ENCODE data around the gene SULT1A4. TPM values are rescaled to one million over a fixed set of nuclear protein-coding genes. Genes with fewer than 3 reads are reported as not detected.
"Not testable (repeated sequence)": the region's sequence is repeated elsewhere in the genome, so short reads cannot be mapped to it uniquely, and the experiment has no call there.

SULT1A4 gene
- total RNA-seq (0.42 and 7.0 TPM in 2 replicates), polyA plus RNA-seq (2.5 and 2.7 TPM in 2 replicates)

- H3K4me3 ChIP-seq; DNase-seq (ENCODE audit: low read depth in 1 of 2, low spot score in 1 of 2); H3K9me3 ChIP-seq (ENCODE audit: low read depth); H3K36me3 ChIP-seq; H3K27me3 ChIP-seq; H3K4me1 ChIP-seq (ENCODE audit: low read depth); H3K27ac ChIP-seq: not testable (repeated sequence)
Observed at GRCh38 chr16:29459706-29460646, at the start of gene SULT1A4. TSS of gene SULT1A4 (plus strand) at chr16:29459913. CDS start at chr16:29461386, 1,473 bp downstream.

GRCh38 chr16:29423587-29423986 is 36.1 kb upstream of the SULT1A4 start:
- not testable (repeated sequence) for H3K9me3 ChIP-seq (ENCODE audit: low read depth); H3K4me1 ChIP-seq (ENCODE audit: low read depth); H3K27ac ChIP-seq; H3K27me3 ChIP-seq; DNase-seq (ENCODE audit: low read depth in 1 of 2, low spot score in 1 of 2); H3K36me3 ChIP-seq; H3K4me3 ChIP-seq

GRCh38 chr16:29425390-29425789 is 34.3 kb upstream of the SULT1A4 start:
- not testable (repeated sequence) for DNase-seq (ENCODE audit: low read depth in 1 of 2, low spot score in 1 of 2); H3K36me3 ChIP-seq; H3K27ac ChIP-seq; H3K4me1 ChIP-seq (ENCODE audit: low read depth); H3K9me3 ChIP-seq (ENCODE audit: low read depth); H3K27me3 ChIP-seq; H3K4me3 ChIP-seq

- not testable (repeated sequence) for H3K27me3 ChIP-seq; H3K4me1 ChIP-seq (ENCODE audit: low read depth); H3K36me3 ChIP-seq; H3K4me3 ChIP-seq; DNase-seq (ENCODE audit: low read depth in 1 of 2, low spot score in 1 of 2); H3K9me3 ChIP-seq (ENCODE audit: low read depth); H3K27ac ChIP-seq
Observed at GRCh38 chr16:29453754-29454153, 6.0 kb upstream of the SULT1A4 start.

- not testable (repeated sequence) for H3K9me3 ChIP-seq (ENCODE audit: low read depth); H3K4me3 ChIP-seq; DNase-seq (ENCODE audit: low read depth in 1 of 2, low spot score in 1 of 2); H3K4me1 ChIP-seq (ENCODE audit: low read depth); H3K27me3 ChIP-seq; H3K36me3 ChIP-seq; H3K27ac ChIP-seq
Observed at GRCh38 chr16:29454269-29454668, 5.4 kb upstream of the SULT1A4 start, which contains the start of the genes BOLA2 and SLX1B. TSS of gene BOLA2 (minus strand) at chr16:29454351. CDS start at chr16:29454253, 98 bp downstream. TSS of gene SLX1B (plus strand) at chr16:29454533.

GRCh38 chr16:29454828-29455227 is 4.9 kb upstream of the SULT1A4 start:
- H3K4me3 ChIP-seq; H3K4me1 ChIP-seq (ENCODE audit: low read depth); H3K27ac ChIP-seq; H3K9me3 ChIP-seq (ENCODE audit: low read depth); DNase-seq (ENCODE audit: low read depth in 1 of 2, low spot score in 1 of 2); H3K27me3 ChIP-seq; H3K36me3 ChIP-seq: not testable (repeated sequence)

GRCh38 chr16:29457660-29458059 is 2.1 kb upstream of the SULT1A4 start:
- H3K36me3 ChIP-seq; H3K27me3 ChIP-seq; DNase-seq (ENCODE audit: low read depth in 1 of 2, low spot score in 1 of 2); H3K4me1 ChIP-seq (ENCODE audit: low read depth); H3K9me3 ChIP-seq (ENCODE audit: low read depth); H3K27ac ChIP-seq; H3K4me3 ChIP-seq: not testable (repeated sequence)

GRCh38 chr16:29460647-29461030 is 926 bp downstream of the SULT1A4 start:
- not testable (repeated sequence) for H3K36me3 ChIP-seq; H3K27me3 ChIP-seq; H3K4me3 ChIP-seq; H3K9me3 ChIP-seq (ENCODE audit: low read depth); H3K27ac ChIP-seq; H3K4me1 ChIP-seq (ENCODE audit: low read depth); DNase-seq (ENCODE audit: low read depth in 1 of 2, low spot score in 1 of 2)

- not testable (repeated sequence) for H3K9me3 ChIP-seq (ENCODE audit: low read depth); H3K4me1 ChIP-seq (ENCODE audit: low read depth); DNase-seq (ENCODE audit: low read depth in 1 of 2, low spot score in 1 of 2); H3K36me3 ChIP-seq; H3K27ac ChIP-seq; H3K4me3 ChIP-seq; H3K27me3 ChIP-seq
Observed at GRCh38 chr16:29465985-29466824, 6.5 kb downstream of the SULT1A4 start.

GRCh38 chr16:29466904-29467303 is 7.2 kb downstream of the SULT1A4 start:
- H3K27me3 ChIP-seq; H3K9me3 ChIP-seq (ENCODE audit: low read depth); H3K27ac ChIP-seq; H3K36me3 ChIP-seq; DNase-seq (ENCODE audit: low read depth in 1 of 2, low spot score in 1 of 2); H3K4me3 ChIP-seq; H3K4me1 ChIP-seq (ENCODE audit: low read depth): not testable (repeated sequence)

- H3K27me3 ChIP-seq; H3K36me3 ChIP-seq; H3K4me3 ChIP-seq; H3K9me3 ChIP-seq (ENCODE audit: low read depth); DNase-seq (ENCODE audit: low read depth in 1 of 2, low spot score in 1 of 2); H3K27ac ChIP-seq; H3K4me1 ChIP-seq (ENCODE audit: low read depth): not testable (repeated sequence)
Observed at GRCh38 chr16:29467654-29468366, 8.1 kb downstream of the SULT1A4 start.

- not testable (repeated sequence) for DNase-seq (ENCODE audit: low read depth in 1 of 2, low spot score in 1 of 2); H3K27ac ChIP-seq; H3K4me1 ChIP-seq (ENCODE audit: low read depth); H3K9me3 ChIP-seq (ENCODE audit: low read depth); H3K36me3 ChIP-seq; H3K27me3 ChIP-seq; H3K4me3 ChIP-seq
Observed at GRCh38 chr16:29469660-29470059, 9.9 kb downstream of the SULT1A4 start.

- H3K4me1 ChIP-seq (ENCODE audit: low read depth); H3K4me3 ChIP-seq; H3K27ac ChIP-seq; DNase-seq (ENCODE audit: low read depth in 1 of 2, low spot score in 1 of 2); H3K36me3 ChIP-seq; H3K9me3 ChIP-seq (ENCODE audit: low read depth); H3K27me3 ChIP-seq: not testable (repeated sequence)
Observed at GRCh38 chr16:29472065-29472464, 12.4 kb downstream of the SULT1A4 start.
